ENCODE data around the gene LMBR1.

Gene LMBR1

DNA sequence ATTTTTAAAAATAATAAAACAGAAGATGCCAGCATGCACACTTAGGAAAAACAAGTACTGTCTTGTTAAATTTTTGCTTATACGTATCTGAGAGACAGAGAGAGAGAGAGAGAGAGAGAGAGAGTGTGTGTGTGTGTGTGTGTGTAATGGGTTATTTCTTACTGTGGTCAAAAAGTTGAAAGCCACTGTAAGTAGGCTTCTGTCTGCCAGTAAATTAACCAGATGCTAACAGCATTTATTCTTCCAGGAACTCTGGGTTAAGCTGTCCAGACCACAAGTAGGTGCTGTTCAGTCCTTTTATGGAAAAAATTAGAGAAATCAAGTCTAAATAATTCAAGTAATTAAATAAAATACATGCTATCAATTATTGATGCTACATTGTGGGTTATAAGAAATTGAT, 212.7 kb downstream of the LMBR1 start:
- no peak for DNase-seq

DNA sequence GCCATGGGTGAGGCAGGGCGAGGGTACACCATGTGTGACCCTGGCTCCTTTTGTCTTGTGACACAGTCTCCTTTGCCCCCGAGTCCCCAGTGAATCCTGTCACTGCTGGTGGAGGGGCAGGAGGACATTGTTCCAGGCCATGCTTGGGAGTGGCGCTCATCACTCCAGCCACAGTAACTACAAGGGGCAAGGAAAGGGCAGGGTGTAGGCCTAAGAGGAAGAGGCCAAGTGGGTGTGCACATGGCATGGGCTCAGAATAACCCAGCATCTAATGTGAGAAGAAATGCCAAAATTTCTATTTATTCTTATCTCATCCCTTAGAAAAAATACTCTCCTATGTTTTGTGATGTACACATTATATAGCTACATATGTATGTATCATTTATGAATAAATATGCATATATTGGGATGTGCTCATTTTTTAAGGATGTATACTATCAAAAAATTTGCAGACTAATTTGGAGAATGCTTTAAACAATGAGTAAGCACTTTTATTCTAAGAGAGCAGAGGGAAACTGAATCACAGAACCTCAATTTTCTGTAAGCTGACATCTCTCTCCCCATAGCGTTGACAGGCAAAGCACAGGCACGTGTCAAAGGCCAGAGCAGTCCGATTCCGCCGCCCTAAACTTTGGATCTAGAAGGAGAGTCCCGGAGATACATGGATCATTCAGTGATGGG, 215.5 kb downstream of the LMBR1 start:
- no peak for DNase-seq

DNA sequence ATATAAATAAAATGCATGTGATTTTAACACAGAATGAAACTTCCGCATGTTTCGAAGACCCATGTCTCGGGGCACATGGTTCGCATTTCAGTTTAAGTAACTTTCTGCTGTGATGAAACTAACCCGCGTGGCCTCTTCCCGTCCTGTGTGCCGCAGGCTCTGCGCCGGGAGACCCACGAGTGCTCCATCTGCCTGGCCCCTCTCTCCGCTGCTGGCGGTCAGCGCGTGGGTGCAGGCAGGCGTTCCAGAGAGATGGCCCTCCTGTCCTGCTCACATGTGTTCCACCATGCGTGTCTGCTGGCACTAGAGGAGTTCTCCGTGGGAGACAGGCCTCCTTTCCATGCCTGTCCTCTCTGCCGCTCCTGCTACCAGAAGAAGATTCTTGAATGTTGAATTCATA, 216.7 kb downstream of the LMBR1 start:
- no peak for DNase-seq

DNA sequence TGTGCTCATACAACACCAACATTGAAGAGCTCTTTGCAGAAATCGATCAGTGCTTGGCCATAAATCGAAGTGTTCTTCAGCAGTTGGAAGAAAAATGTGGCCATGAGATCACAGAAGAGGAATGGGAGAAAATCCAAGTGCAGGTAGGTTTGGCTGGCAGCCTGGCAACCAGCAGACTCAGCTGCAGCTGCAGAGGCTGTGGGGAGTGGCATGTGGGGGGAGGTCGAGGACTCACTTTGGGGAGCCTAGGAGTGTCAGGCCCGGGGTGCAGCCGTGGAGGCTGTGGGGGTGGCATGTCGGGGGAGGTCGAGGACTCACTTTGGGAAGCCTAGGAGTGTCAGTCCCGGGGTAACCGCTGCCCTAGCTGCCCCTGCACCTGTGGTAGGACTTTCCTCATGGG, 217.3 kb downstream of the LMBR1 start:
- DNase-seq = no peak

DNA sequence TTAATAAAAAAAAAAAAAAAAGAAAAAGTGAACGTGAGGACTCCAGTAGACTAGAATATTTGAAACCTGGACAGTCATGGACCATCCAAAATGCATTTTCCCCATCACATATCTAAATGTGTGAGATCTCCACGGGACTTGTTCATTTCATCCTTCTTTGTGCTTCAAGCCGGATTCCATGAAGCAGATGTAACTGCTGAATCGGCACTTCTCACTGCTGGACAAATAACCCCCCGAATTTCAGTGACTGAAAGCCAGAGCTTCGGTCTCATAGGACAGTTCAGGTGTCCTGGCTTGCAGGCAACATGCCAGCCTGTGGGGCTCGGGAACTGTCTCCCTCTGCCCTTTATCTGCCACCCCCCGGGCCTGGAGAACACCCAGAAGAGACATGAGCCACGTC, 219.1 kb downstream of the LMBR1 start:
- no peak for DNase-seq

- no peak for DNase-seq
Measured at GRCh38 chr7:156673454-156673853, 219.5 kb downstream of the LMBR1 start.

- DNase-seq = no peak
Measured at GRCh38 chr7:156669035-156669828, 223.8 kb downstream of the LMBR1 start.

- no peak for DNase-seq
Measured at GRCh38 chr7:156668130-156668741, 224.7 kb downstream of the LMBR1 start.

GRCh38 chr7:156667110-156667426, 225.9 kb downstream of the LMBR1 start:
- no peak for DNase-seq

DNA sequence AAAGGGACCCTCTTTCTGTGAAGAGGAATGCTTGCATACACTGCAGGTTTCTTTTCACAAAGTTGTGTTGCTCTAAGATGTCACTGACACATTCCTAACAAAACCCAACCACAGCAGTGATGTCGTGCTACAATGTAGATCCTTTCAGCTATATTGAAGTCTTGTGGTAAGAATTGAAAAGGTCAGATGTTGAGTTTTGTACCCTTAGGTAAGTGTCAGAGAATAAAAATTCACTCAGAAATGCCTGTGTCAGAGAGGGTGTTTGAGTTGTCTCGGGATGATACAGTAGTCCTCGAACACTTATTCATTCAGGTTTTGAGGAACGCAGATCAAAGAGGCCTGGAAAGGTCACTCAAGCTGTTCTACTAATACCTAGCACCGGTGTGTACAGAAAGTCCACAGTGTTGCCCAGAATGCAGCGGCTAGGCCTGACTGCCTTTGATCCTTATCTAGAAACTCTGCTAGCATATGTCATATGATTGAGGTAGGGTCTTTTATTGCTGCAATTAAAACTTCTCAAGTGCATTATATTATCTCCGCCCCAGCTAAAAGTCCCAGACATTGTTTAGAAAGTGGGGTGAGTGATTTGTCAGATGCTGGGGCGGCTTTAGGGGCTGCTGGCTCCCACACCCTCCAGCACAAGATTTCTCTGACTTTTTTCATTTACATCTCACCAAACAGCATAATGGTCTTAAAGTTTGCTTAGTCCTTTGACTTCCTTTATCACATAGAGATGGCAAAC, 226.4 kb downstream of the LMBR1 start:
- DNase-seq = no peak

DNA sequence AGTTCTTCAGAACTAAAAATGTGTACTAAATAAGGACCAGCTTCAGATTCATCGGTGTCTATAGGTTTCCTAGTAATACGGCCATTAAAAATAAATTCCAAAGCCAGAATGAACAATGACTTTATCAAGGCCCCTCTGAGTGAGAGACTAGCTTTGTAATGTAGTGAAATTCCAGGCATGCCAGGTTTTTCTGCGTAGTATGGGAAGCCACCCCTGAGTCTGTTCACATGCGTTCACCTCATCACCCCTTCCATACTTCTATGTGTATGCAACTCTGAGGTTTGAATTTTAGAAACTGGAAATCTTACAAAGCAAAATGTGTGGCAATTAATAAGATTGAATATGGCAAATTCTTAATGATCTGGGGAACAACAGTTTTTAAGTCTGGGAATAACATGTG, 227.9 kb downstream of the LMBR1 start:
- no peak for DNase-seq

DNA sequence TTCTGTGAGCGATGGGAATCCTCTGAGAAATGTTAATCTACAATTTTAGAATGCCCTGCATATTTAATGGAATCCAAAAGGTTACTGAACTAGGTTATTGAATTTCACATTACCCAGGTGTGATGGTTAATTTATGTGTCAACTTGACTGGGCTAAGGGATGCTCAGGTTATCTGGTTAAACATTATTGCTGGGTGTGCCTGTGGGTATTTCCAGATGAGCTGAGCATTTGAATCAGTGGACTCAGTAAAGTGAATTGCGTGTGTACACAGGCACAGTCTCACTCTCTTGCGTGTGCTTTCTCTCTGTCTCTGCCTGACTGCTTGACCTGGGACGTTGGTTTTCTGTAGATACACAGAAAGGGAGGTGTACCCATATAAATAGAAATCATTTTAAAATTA, 230.7 kb downstream of the LMBR1 start:
- DNase-seq = no peak

DNA sequence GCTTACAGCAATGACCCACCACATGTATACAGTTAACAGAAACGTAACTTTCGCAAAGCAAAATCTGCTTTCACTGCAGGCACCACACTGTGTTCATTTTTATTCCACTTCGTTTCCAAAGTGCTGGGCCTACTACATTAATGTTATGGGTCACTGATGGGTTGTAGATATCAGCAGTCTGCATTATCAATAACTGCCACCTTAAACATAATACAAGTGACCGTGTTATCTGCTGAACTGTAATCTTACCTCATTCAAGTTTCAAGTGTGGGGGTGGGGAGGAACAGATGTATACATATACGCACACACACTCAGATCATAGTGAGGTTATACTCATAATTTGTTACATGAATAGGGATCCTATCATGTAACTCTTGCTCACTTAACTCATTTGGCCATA, 231.3 kb downstream of the LMBR1 start:
- no peak for DNase-seq

DNA sequence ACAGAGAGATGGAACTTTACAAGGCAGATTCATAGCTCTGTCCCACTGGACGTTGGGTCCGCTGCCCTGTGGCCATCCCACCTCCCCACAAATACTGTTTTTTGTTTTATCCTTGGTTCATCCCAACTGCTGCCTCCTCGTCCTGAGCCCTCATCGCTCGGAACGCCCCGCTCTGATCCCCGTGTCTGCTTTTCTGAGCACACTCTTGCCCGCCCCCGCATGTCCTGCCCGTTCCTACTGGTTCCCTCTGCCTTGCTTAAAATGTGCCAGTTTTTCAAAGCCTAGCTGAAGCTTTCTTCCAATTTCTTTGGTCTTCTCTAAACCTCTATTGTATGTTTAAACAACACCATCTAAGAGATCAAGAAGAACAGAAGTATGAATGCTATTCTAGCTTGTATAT, 233.0 kb downstream of the LMBR1 start:
- no peak for DNase-seq

GRCh38 chr7:156659203-156659602, 233.8 kb downstream of the LMBR1 start:
- no peak for DNase-seq

- no peak for DNase-seq
Measured at GRCh38 chr7:156657681-156658080, 235.3 kb downstream of the LMBR1 start.

- DNase-seq = no peak
Measured at GRCh38 chr7:156656598-156656997, 236.4 kb downstream of the LMBR1 start.

DNA sequence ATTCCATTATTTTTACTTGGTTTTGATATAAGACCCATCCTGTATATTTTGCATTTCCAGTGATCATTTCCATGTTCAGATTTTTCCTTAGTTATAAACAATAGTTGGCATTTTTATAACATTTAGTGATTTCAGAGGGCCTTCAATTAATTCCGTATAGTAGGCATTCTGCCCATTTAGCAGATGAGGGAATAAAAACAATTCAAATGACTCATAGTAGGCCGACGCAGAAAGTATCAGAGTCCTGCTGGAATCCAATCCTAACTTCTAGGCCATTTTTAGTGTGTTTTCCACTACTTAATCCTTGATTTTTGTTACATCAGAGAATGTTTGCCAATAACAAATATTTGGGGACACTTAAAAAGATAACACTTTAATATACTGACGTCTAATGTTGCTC, 237.0 kb downstream of the LMBR1 start:
- DNase-seq = no peak

DNA sequence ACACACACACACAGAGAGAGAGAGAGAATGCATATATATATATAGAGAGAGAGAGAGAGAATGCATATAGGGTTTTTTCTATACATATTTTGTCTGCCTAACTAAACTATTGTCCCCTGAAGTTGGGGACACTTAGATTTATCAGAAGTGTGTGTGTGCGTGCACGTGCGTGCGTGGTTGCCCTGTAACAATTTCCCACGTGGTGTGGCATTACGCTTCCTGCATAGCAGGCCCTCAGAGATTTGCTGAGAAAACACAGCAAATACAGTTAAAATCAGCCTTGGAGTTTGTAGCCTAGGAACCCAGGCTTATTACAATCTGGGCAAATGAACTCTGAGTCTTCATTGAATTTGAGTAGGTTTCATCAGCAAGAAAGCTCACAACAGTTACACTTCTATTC, 237.7 kb downstream of the LMBR1 start:
- DNase-seq = no peak

DNA sequence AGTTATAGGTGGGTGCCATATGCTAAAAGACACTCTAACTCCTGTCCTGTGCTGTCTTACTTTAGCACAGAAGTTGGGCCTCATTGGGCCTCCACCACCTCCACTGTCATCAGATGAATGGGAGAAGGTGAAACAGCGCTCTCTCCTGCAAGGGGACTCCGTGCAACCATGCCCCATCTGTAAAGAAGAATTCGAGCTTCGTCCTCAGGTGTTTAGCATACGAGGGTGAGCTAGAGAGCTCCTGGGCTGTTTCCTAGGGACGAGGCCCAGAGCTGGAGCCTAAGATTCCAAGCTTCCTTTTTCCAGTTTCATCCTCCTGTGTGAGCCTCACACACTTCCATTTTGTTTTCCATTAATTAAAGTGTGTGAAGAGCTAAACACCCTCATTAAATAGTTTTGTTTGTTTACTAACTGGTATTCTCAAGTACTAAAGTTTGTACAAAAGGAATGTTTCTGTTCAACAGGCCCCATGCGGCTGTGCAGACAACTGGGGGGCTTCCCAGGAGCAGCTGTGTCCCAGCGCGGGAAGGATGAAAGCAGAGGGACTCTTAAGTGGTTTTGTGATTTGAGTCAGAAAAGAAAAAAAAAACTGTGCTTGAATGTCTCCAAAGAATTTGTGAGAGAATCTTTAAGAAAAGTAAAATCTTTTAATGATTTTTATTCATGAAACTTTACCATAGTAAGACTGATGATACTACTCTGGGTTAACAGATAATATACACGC, 238.3 kb downstream of the LMBR1 start:
- DNase-seq = no peak

- DNase-seq = no peak
Measured at GRCh38 chr7:156652886-156653568, 240.0 kb downstream of the LMBR1 start.

- no peak for DNase-seq
Measured at GRCh38 chr7:156651474-156651873, 241.5 kb downstream of the LMBR1 start.
